HG03442 (cell line): ENCODE data around the gene LRRC17.

Source experiments
- ATAC-seq: cut with Tn5 transposase; IDR thresholded peaks from one replicate; pipeline ENCODE4 v1.9.1; 2021; ENCODE audit warnings: mild to moderate bottlenecking, moderate library complexity; ENCODE audit not compliant: unreplicated experiment

LRRC17 gene

GRCh38 chr7:102912742-102913141 lies at the start of gene LRRC17:
TSS of gene LRRC17 (plus strand) at chr7:102913000. CDS start at chr7:102933914, 20,914 bp downstream.
- ATAC-seq: no peak

GRCh38 chr7:102864958-102865357 lies 47.8 kb upstream of the LRRC17 start:
- no peak for ATAC-seq

- no peak for ATAC-seq
These were observed 46.1 kb upstream of the LRRC17 start for GRCh38 chr7:102866535-102867215.

GRCh38 chr7:102869195-102869594 lies 43.6 kb upstream of the LRRC17 start:
- no peak for ATAC-seq

- ATAC-seq: no peak
These were observed 40.3 kb upstream of the LRRC17 start for GRCh38 chr7:102872460-102872859.

- ATAC-seq: peak; percentile 19
These were observed 39.2 kb upstream of the LRRC17 start for GRCh38 chr7:102873470-102874165.

GRCh38 chr7:102874166-102874829 lies 38.5 kb upstream of the LRRC17 start:
- ATAC-seq: peak; percentile 99

- no peak for ATAC-seq
These were observed 37.8 kb upstream of the LRRC17 start for GRCh38 chr7:102874966-102875365.

GRCh38 chr7:102875700-102876295 lies 37.0 kb upstream of the LRRC17 start:
- no peak for ATAC-seq

GRCh38 chr7:102883098-102883860 lies 29.5 kb upstream of the LRRC17 start:
- ATAC-seq: no peak

- no peak for ATAC-seq
These were observed 24.1 kb upstream of the LRRC17 start for GRCh38 chr7:102888561-102889233.

GRCh38 chr7:102889851-102890250 lies 22.9 kb upstream of the LRRC17 start:
- ATAC-seq: no peak

- ATAC-seq: no peak
These were observed 22.4 kb upstream of the LRRC17 start for GRCh38 chr7:102890292-102890970.

GRCh38 chr7:102890971-102891692 lies 21.7 kb upstream of the LRRC17 start:
- no peak for ATAC-seq

GRCh38 chr7:102891693-102892261 lies 21.0 kb upstream of the LRRC17 start:
- ATAC-seq: no peak

GRCh38 chr7:102892631-102893278 lies 20.0 kb upstream of the LRRC17 start:
- ATAC-seq: no peak

- no peak for ATAC-seq
These were observed 17.2 kb upstream of the LRRC17 start for GRCh38 chr7:102895602-102896001.

- ATAC-seq: no peak
These were observed 16.2 kb upstream of the LRRC17 start for GRCh38 chr7:102896585-102896984.
